Measurements from ENCODE around the gene CREB3. TPM values are rescaled to one million over a fixed set of nuclear protein-coding genes. Genes with fewer than 3 reads are reported as not detected.
A peak's percentile ranks its signal among the peaks of the same experiment; 100 is the strongest.

The CREB3 gene
- polyA plus RNA-seq, 2 of the 4 experiments (the other 2 are of a cell fraction) = 33.3 to 51.3 TPM

GRCh38 chr9:35687306-35687705, 45.2 kb upstream of the CREB3 start (continued):
- TF ChIP-seq MAZ (IDR thresholded peaks at IDR 0.05; ENCODE audit: borderline replicate concordance, low read depth, low read length) (no peak), ESRRA (IDR thresholded peaks at IDR 0.05; ENCODE audit: borderline replicate concordance, low read length) (no peak), SMC3 (IDR thresholded peaks at IDR 0.05) (no peak), CTCF (IDR thresholded peaks at IDR 0.05) (no peak)

GRCh38 chr9:35687972-35688557, 44.4 kb upstream of the CREB3 start:
- CTCF ChIA-PET = interaction anchor here (0.9 to 32.5 kb wide), 6 partner anchors 8 to 223 kb away, joined by 3 to 758 read pairs (median 42); partner anchors contain the start of genes ARHGEF39, CA9, CCDC107 and CREB3
- Histone ChIP-seq H3K4me2 (peak overlapping the region; percentile 79), H3K4me1 (peaks cover 41% of the 10 kb centered on the region), H3K27ac (peak overlapping the region; percentile 93 to 99), H3K4me3 (peak overlapping the region; percentile 87), H3K9me3 (no peaks in the 10 kb centered on the region)
- POLR2A ChIA-PET = interaction anchor here (0.5 to 4.3 kb wide), 5 partner anchors 9 to 44 kb away, joined by 3 to 18 read pairs (median 5); partner anchors contain the start of genes ARHGEF39, CA9, CREB3 and TLN1
- 80% methylated on average over 2 of the region's 2 CpGs for WGBS (ENCODE audit: missing lambda C conversion rate)
- TF ChIP-seq RNF2 (IDR thresholded peaks at IDR 0.05; ENCODE audit: borderline replicate concordance, low read depth) (no peak), ELK1 (IDR thresholded peaks at IDR 0.05; ENCODE audit: low read depth, low read length) (no peak), HOXB5 (CRISPR knock-in tag; IDR thresholded peaks at IDR 0.05) (no peak), TP53 (CRISPR knock-in tag; IDR thresholded peaks at IDR 0.05) (no peak), SMC3 (IDR thresholded peaks at IDR 0.05) (no peak), NPAS2 (CRISPR knock-in tag; IDR thresholded peaks at IDR 0.05; ENCODE audit: borderline replicate concordance) (no peak), BHLHE40 (IDR thresholded peaks at IDR 0.05; ENCODE audit: low read depth, low read length) (no peak), HMGXB4 (CRISPR knock-in tag; IDR thresholded peaks at IDR 0.05; ENCODE audit: borderline replicate concordance) (no peak), ZSCAN20 (CRISPR knock-in tag; IDR thresholded peaks at IDR 0.05) (no peak), USF2 (IDR thresholded peaks at IDR 0.05) (no peak), FOSB (CRISPR knock-in tag; IDR thresholded peaks at IDR 0.05) (no peak), RFX5 (IDR thresholded peaks at IDR 0.05) (no peak), EP300 (IDR thresholded peaks at IDR 0.05) (no peak), KDM5A (IDR thresholded peaks at IDR 0.05) (no peak), CBX2 (IDR thresholded peaks at IDR 0.05; ENCODE audit: borderline replicate concordance, low read depth) (no peak), MYC (IDR thresholded peaks at IDR 0.05; ENCODE audit: borderline replicate concordance, low read length) (no peak), ESRRA (IDR thresholded peaks at IDR 0.05; ENCODE audit: borderline replicate concordance, low read length) (no peak), SREBF2 (IDR thresholded peaks at IDR 0.05) (no peak)
- ATAC-seq (no peak), FAIRE-seq (no peak), DNase-seq (ENCODE audit: low read depth in 1 of 2, low spot score in 1 of 2) (no peak)

Measured in A549 (cell line).